ENCODE data around the gene PMEPA1.

- no peak for TF ChIP-seq CTCF (IDR thresholded peaks at IDR 0.05)
- no peak for TF ChIP-seq POLR2AphosphoS5 (IDR thresholded peaks at IDR 0.05)
Measured at GRCh38 chr20:57659517-57660180, 50.2 kb downstream of the PMEPA1 start.
